HepG2 (cell line): ENCODE results near the gene HDHD3. TPM values are rescaled to one million over a fixed set of nuclear protein-coding genes. Genes with fewer than 3 reads are reported as not detected.

Experiments
- CBX5 ChIP-seq: sonication (generic); formaldehyde crosslinking; IDR thresholded peaks from 2 replicates; pipeline ENCODE4 v1.4.0; 2020; ENCODE audit warnings: missing genetic modification reagents, borderline replicate concordance
- MEIS1 ChIP-seq: sonication (generic); formaldehyde crosslinking; IDR thresholded peaks from 2 replicates; pipeline ENCODE4 v1.9.0; 2021; ENCODE audit warnings: mild to moderate bottlenecking, missing genetic modification reagents, moderate library complexity, borderline replicate concordance
- polyA plus RNA-seq, 8 experiments: library from polyadenylated mRNA; depleted of rRNA in 3 of 8; stranded (reverse) in 7 of 8; unstranded in 1 of 8; fragments of >200 nt; fragmentation: Illumina TruSeq in 4 of 8; extraction: Trizol in 4 of 8; gene quantifications; 2 replicates each; pipeline versions ENCODE4 v1.2.1 to v1.2.3, GENCODE V29; 2011 to 2016; ENCODE audit warnings: low read depth in 4 of 8, missing spikeins in 1 of 8, mixed read lengths in 1 of 8; ENCODE audit not compliant: insufficient read depth in 1 of 8
- total RNA-seq, 5 experiments: library from RNA; depleted of rRNA; stranded (reverse); fragments of >200 nt; fragmentation: Illumina TruSeq; extraction: Trizol; gene quantifications; 2 replicates each; pipeline ENCODE4 v1.2.3, GENCODE V29; 2016; ENCODE audit warnings: low read depth in 1 of 5
- TF ChIP-seq, protein P1 (sequence below): IDR thresholded peaks from 2 replicates; pipeline ENCODE4 v1.4.0; 2020; ENCODE audit warnings: mild to moderate bottlenecking, missing genetic modification reagents
- TF ChIP-seq, protein P2 (sequence below): sonication (generic); formaldehyde crosslinking; IDR thresholded peaks from 2 replicates; pipeline ENCODE4; 2020; ENCODE audit warnings: missing genetic modification reagents, mild to moderate bottlenecking, borderline replicate concordance
- TF ChIP-seq, protein P3 (sequence below): IDR thresholded peaks from 2 replicates; pipeline ENCODE4 v1.6.1; 2012; ENCODE audit warnings: low read depth, low read length, improper control_type of control experiment
- TF ChIP-seq, protein P4 (sequence below): sonication (generic); formaldehyde crosslinking; conservative IDR thresholded peaks from 2 replicates; pipeline ENCODE4 v1.8.1; 2023; ENCODE audit warnings: missing genetic modification reagents
- TF ChIP-seq, protein P5 (sequence below): sonication (generic); formaldehyde crosslinking; IDR thresholded peaks from 2 replicates; pipeline ENCODE4 v1.5.0; 2020; ENCODE audit warnings: mild to moderate bottlenecking, missing genetic modification reagents, borderline replicate concordance

HDHD3 gene
- total and polyA plus RNA-seq, 2 of the 13 experiments (the other 11 are each of a cell fraction or from before 2014, with no cell fraction given): 23.1 to 38.5 TPM

DNA sequence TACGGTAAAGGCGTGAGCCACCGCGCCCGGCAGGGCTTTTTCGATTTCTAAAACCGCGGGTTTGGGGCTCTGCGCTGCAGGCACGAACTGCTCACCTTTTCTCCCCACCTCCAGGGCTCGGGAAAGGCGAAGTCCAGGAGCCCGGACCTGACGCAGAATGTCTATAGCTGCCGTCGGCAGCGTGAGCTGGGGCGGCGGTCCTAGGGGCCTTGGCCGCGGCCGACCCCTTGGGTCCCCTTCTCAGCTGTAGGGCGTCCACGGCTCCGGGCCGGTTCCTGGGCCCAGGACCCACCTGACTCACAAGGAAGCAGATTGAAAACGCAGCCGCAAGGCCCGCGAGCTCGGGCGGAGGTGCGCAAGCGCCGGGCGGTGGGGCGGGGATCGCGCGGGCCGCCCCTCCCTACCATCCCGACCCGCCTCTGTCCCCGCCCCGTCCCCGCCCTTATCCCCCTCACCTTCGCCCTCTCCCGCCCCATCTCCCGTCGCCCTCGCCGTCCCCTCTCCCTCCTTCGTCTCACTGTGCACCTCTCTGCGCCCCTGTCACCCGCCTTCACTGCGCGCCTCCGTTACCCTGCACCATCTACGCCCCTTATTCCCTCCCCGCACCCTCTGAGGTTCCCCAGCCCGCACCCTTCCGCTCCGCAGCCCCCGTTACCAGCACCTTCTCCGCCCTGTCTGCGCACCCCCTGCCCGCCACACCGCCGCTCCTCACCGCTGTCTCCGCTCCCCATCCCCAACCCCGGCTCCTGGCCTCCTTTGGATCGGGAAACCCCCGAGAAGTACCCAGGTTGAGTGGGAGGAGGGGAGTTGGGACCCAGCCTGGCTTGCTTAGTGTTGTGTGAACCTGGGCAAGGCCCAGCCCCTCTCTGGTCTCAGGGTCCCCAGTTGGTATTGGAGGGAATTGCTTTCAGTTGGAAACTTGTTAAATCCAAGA, at the start of gene HDHD3 (continued):
- TF ChIP-seq, protein P1, sequence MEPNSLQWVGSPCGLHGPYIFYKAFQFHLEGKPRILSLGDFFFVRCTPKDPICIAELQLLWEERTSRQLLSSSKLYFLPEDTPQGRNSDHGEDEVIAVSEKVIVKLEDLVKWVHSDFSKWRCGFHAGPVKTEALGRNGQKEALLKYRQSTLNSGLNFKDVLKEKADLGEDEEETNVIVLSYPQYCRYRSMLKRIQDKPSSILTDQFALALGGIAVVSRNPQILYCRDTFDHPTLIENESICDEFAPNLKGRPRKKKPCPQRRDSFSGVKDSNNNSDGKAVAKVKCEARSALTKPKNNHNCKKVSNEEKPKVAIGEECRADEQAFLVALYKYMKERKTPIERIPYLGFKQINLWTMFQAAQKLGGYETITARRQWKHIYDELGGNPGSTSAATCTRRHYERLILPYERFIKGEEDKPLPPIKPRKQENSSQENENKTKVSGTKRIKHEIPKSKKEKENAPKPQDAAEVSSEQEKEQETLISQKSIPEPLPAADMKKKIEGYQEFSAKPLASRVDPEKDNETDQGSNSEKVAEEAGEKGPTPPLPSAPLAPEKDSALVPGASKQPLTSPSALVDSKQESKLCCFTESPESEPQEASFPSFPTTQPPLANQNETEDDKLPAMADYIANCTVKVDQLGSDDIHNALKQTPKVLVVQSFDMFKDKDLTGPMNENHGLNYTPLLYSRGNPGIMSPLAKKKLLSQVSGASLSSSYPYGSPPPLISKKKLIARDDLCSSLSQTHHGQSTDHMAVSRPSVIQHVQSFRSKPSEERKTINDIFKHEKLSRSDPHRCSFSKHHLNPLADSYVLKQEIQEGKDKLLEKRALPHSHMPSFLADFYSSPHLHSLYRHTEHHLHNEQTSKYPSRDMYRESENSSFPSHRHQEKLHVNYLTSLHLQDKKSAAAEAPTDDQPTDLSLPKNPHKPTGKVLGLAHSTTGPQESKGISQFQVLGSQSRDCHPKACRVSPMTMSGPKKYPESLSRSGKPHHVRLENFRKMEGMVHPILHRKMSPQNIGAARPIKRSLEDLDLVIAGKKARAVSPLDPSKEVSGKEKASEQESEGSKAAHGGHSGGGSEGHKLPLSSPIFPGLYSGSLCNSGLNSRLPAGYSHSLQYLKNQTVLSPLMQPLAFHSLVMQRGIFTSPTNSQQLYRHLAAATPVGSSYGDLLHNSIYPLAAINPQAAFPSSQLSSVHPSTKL: peak; percentile 40; the same call in 1 of the 2 replicates
- no peak for TF ChIP-seq CBX5 (CRISPR knock-in tag)
- no peak for TF ChIP-seq MEIS1 (CRISPR knock-in tag)
- TF ChIP-seq, protein P2, sequence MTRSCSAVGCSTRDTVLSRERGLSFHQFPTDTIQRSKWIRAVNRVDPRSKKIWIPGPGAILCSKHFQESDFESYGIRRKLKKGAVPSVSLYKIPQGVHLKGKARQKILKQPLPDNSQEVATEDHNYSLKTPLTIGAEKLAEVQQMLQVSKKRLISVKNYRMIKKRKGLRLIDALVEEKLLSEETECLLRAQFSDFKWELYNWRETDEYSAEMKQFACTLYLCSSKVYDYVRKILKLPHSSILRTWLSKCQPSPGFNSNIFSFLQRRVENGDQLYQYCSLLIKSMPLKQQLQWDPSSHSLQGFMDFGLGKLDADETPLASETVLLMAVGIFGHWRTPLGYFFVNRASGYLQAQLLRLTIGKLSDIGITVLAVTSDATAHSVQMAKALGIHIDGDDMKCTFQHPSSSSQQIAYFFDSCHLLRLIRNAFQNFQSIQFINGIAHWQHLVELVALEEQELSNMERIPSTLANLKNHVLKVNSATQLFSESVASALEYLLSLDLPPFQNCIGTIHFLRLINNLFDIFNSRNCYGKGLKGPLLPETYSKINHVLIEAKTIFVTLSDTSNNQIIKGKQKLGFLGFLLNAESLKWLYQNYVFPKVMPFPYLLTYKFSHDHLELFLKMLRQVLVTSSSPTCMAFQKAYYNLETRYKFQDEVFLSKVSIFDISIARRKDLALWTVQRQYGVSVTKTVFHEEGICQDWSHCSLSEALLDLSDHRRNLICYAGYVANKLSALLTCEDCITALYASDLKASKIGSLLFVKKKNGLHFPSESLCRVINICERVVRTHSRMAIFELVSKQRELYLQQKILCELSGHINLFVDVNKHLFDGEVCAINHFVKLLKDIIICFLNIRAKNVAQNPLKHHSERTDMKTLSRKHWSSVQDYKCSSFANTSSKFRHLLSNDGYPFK (CRISPR knock-in tag): no peak
- TF ChIP-seq, protein P3, sequence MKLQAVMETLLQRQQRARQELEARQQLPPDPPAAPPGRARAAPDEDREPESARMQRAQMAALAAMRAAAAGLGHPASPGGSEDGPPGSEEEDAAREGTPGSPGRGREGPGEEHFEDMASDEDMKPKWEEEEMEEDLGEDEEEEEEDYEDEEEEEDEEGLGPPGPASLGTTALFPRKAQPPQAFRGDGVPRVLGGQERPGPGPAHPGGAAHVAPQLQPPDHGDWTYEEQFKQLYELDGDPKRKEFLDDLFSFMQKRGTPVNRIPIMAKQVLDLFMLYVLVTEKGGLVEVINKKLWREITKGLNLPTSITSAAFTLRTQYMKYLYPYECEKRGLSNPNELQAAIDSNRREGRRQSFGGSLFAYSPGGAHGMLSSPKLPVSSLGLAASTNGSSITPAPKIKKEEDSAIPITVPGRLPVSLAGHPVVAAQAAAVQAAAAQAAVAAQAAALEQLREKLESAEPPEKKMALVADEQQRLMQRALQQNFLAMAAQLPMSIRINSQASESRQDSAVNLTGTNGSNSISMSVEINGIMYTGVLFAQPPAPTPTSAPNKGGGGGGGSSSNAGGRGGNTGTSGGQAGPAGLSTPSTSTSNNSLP: no peak
- TF ChIP-seq, protein P4, sequence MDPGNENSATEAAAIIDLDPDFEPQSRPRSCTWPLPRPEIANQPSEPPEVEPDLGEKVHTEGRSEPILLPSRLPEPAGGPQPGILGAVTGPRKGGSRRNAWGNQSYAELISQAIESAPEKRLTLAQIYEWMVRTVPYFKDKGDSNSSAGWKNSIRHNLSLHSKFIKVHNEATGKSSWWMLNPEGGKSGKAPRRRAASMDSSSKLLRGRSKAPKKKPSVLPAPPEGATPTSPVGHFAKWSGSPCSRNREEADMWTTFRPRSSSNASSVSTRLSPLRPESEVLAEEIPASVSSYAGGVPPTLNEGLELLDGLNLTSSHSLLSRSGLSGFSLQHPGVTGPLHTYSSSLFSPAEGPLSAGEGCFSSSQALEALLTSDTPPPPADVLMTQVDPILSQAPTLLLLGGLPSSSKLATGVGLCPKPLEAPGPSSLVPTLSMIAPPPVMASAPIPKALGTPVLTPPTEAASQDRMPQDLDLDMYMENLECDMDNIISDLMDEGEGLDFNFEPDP: 0 out of 2 replicates have a peak, but pooled peaks have one; percentile 47
- TF ChIP-seq, protein P5, sequence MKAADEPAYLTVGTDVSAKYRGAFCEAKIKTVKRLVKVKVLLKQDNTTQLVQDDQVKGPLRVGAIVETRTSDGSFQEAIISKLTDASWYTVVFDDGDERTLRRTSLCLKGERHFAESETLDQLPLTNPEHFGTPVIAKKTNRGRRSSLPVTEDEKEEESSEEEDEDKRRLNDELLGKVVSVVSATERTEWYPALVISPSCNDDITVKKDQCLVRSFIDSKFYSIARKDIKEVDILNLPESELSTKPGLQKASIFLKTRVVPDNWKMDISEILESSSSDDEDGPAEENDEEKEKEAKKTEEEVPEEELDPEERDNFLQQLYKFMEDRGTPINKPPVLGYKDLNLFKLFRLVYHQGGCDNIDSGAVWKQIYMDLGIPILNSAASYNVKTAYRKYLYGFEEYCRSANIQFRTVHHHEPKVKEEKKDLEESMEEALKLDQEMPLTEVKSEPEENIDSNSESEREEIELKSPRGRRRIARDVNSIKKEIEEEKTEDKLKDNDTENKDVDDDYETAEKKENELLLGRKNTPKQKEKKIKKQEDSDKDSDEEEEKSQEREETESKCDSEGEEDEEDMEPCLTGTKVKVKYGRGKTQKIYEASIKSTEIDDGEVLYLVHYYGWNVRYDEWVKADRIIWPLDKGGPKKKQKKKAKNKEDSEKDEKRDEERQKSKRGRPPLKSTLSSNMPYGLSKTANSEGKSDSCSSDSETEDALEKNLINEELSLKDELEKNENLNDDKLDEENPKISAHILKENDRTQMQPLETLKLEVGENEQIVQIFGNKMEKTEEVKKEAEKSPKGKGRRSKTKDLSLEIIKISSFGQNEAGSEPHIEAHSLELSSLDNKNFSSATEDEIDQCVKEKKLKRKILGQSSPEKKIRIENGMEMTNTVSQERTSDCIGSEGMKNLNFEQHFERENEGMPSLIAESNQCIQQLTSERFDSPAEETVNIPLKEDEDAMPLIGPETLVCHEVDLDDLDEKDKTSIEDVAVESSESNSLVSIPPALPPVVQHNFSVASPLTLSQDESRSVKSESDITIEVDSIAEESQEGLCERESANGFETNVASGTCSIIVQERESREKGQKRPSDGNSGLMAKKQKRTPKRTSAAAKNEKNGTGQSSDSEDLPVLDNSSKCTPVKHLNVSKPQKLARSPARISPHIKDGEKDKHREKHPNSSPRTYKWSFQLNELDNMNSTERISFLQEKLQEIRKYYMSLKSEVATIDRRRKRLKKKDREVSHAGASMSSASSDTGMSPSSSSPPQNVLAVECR (CRISPR knock-in tag): peak; percentile 76
